SK-N-SH treated with all-trans-retinoic acid at 6 μM for 48 hours (cell line): ENCODE measurements around the gene ST6GAL1.

ENCODE experiments used
- ATAC-seq: fragments of 200-7000 bp; cut with Tn5 transposase; 3 replicates; pipeline ENCODE4 v1.9.1; 2020; ENCODE audit warnings: mild to moderate bottlenecking, moderate library complexity
- ARNTL ChIP-seq: fragments of 450-650 bp; formaldehyde crosslinking; IDR thresholded peaks from 2 replicates; pipeline ENCODE4 v1.5.0; 2020; ENCODE audit warnings: low read depth, mild to moderate bottlenecking, moderate library complexity, borderline replicate concordance
- BACH2 ChIP-seq: fragments of 250-450 bp; sonication (Bioruptor Pico); IDR thresholded peaks from 2 replicates; pipeline ENCODE4 v1.9.0; 2021; ENCODE audit warnings: mild to moderate bottlenecking, borderline replicate concordance
- CSDC2 ChIP-seq: fragments of 250-450 bp; sonication (Bioruptor Pico); IDR thresholded peaks from 2 replicates; pipeline ENCODE4 v1.5.0; 2020; ENCODE audit warnings: mild to moderate bottlenecking, moderate library complexity
- CSRNP3 ChIP-seq: fragments of 250-450 bp; sonication (Bioruptor Pico); IDR thresholded peaks from 2 replicates; pipeline ENCODE4 v1.5.1; 2021; ENCODE audit warnings: mild to moderate bottlenecking, moderate library complexity
- ESRRG ChIP-seq: fragments of 250-450 bp; sonication (Bioruptor Pico); IDR thresholded peaks from 2 replicates; pipeline ENCODE4 v1.6.1; 2021; ENCODE audit warnings: mild to moderate bottlenecking
- GLIS3 ChIP-seq: fragments of 250-450 bp; sonication (Bioruptor Pico); IDR thresholded peaks from 2 replicates; pipeline ENCODE4 v1.5.0; 2020; ENCODE audit warnings: mild to moderate bottlenecking, moderate library complexity
- ISL1 ChIP-seq: fragments of 250-450 bp; sonication (Bioruptor Pico); IDR thresholded peaks from 2 replicates; pipeline ENCODE4 v2.1.2; 2022; ENCODE audit warnings: mild to moderate bottlenecking, moderate library complexity
- POU6F1 ChIP-seq: fragments of 250-450 bp; sonication (Bioruptor Pico); IDR thresholded peaks from 2 replicates; pipeline ENCODE4 v1.8.0; 2021; ENCODE audit warnings: low read depth, mild to moderate bottlenecking, moderate library complexity, borderline replicate concordance
- PPARA ChIP-seq: fragments of 250-450 bp; sonication (Bioruptor Pico); IDR thresholded peaks from 2 replicates; pipeline ENCODE4 v1.5.0; 2020; ENCODE audit warnings: mild to moderate bottlenecking, borderline replicate concordance
- RARB ChIP-seq: fragments of 250-450 bp; sonication (Bioruptor Pico); IDR thresholded peaks from 2 replicates; pipeline ENCODE4 v1.8.0; 2021; ENCODE audit warnings: mild to moderate bottlenecking, moderate library complexity
- SNAI2 ChIP-seq: fragments of 250-450 bp; sonication (Bioruptor Pico); IDR thresholded peaks from 2 replicates; pipeline ENCODE4 v1.5.0; 2020; ENCODE audit warnings: mild to moderate bottlenecking, moderate library complexity
- TCF4 ChIP-seq: fragments of 250-450 bp; sonication (Bioruptor Pico); IDR thresholded peaks from 2 replicates; pipeline ENCODE4 v1.8.0; 2021; ENCODE audit warnings: mild to moderate bottlenecking, moderate library complexity, borderline replicate concordance
- TOX ChIP-seq: fragments of 250-450 bp; sonication (Bioruptor Pico); IDR thresholded peaks from 2 replicates; pipeline ENCODE4 v1.8.0; 2021; ENCODE audit warnings: mild to moderate bottlenecking, moderate library complexity, borderline replicate concordance
- ZC3H10 ChIP-seq: fragments of 250-450 bp; sonication (Bioruptor Pico); IDR thresholded peaks from 2 replicates; pipeline ENCODE4 v1.5.1; 2021; ENCODE audit warnings: mild to moderate bottlenecking, moderate library complexity
- ZFP3 ChIP-seq: fragments of 250-450 bp; sonication (Bioruptor Pico); IDR thresholded peaks from 2 replicates; pipeline ENCODE4 v1.5.0; 2020; ENCODE audit warnings: mild to moderate bottlenecking, moderate library complexity
- ZFP30 ChIP-seq: fragments of 450-650 bp; formaldehyde crosslinking; IDR thresholded peaks from 2 replicates; pipeline ENCODE4 v1.5.0; 2022; ENCODE audit warnings: mild to moderate bottlenecking, moderate library complexity
- ZNF565 ChIP-seq: fragments of 450-650 bp; formaldehyde crosslinking; conservative IDR thresholded peaks from 2 replicates; pipeline ENCODE4 v1.5.0; 2020; ENCODE audit warnings: low read depth, mild to moderate bottlenecking, moderate library complexity
- ZNF70 ChIP-seq: fragments of 450-650 bp; formaldehyde crosslinking; IDR thresholded peaks from 2 replicates; pipeline ENCODE4 v1.5.0; 2020; ENCODE audit warnings: mild to moderate bottlenecking, moderate library complexity
- ZNF8 ChIP-seq: fragments of 450-650 bp; formaldehyde crosslinking; IDR thresholded peaks from 2 replicates; pipeline ENCODE4 v1.5.0; 2020; ENCODE audit warnings: mild to moderate bottlenecking, moderate library complexity
- TF ChIP-seq, protein P1 (sequence below): fragments of 250-450 bp; sonication (Bioruptor Pico); IDR thresholded peaks from 2 replicates; pipeline ENCODE4 v1.8.0; 2020; ENCODE audit warnings: mild to moderate bottlenecking, moderate library complexity, borderline replicate concordance
- TF ChIP-seq, protein P2 (sequence below): fragments of 250-450 bp; sonication (Bioruptor Pico); IDR thresholded peaks from 2 replicates; pipeline ENCODE4 v1.5.1; 2020; ENCODE audit warnings: low read depth, mild to moderate bottlenecking, moderate library complexity

Gene ST6GAL1

GRCh38 chr3:187093320-187093719 lies 163.0 kb downstream of the ST6GAL1 start (continued):
- TF ChIP-seq CSRNP3 (CRISPR knock-in tag) (no peak), POU6F1 (CRISPR knock-in tag) (no peak), BACH2 (CRISPR knock-in tag) (no peak), ISL1 (CRISPR knock-in tag) (no peak)

DNA sequence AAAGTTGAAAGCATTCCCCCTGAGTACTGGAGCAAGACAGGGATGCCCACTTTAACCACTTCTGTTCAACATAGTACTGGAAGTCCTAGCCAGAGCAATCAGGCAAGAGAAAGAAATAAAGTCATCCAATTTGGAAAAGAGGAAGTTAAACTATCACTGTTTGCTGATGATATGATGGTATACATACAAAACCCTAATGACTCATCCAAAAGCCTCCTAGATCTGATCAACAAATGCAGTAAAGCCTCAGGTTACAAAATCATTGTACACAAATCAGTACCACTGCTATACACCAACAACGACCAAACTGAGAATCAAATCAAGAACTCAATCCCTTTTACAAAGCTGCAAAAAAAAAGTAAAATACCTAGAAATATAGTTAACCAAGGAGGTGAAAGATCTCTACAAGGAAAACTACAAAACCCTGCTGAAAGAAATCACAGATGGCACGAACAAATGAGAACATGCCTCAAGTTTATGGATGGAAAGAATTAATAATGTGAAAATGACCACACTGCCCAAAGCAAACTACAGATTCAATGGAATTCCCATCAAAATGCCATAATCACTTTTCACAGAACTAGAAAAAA lies 168.7 kb downstream of the ST6GAL1 start:
- ATAC-seq, result no peak
- TF ChIP-seq, protein P1, sequence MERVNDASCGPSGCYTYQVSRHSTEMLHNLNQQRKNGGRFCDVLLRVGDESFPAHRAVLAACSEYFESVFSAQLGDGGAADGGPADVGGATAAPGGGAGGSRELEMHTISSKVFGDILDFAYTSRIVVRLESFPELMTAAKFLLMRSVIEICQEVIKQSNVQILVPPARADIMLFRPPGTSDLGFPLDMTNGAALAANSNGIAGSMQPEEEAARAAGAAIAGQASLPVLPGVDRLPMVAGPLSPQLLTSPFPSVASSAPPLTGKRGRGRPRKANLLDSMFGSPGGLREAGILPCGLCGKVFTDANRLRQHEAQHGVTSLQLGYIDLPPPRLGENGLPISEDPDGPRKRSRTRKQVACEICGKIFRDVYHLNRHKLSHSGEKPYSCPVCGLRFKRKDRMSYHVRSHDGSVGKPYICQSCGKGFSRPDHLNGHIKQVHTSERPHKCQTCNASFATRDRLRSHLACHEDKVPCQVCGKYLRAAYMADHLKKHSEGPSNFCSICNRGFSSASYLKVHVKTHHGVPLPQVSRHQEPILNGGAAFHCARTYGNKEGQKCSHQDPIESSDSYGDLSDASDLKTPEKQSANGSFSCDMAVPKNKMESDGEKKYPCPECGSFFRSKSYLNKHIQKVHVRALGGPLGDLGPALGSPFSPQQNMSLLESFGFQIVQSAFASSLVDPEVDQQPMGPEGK (CRISPR knock-in tag), result no peak
- TF ChIP-seq, protein P2, sequence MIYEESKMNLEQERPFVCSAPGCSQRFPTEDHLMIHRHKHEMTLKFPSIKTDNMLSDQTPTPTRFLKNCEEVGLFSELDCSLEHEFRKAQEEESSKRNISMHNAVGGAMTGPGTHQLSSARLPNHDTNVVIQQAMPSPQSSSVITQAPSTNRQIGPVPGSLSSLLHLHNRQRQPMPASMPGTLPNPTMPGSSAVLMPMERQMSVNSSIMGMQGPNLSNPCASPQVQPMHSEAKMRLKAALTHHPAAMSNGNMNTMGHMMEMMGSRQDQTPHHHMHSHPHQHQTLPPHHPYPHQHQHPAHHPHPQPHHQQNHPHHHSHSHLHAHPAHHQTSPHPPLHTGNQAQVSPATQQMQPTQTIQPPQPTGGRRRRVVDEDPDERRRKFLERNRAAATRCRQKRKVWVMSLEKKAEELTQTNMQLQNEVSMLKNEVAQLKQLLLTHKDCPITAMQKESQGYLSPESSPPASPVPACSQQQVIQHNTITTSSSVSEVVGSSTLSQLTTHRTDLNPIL (CRISPR knock-in tag), result no peak
- TF ChIP-seq GLIS3 (no peak), ZNF565 (CRISPR knock-in tag) (no peak), POU6F1 (CRISPR knock-in tag) (no peak), TOX (no peak), ZFP3 (CRISPR knock-in tag) (no peak), ZNF8 (CRISPR knock-in tag) (no peak), RARB (CRISPR knock-in tag) (no peak), TCF4 (CRISPR knock-in tag) (no peak), ESRRG (CRISPR knock-in tag) (no peak), BACH2 (CRISPR knock-in tag) (no peak), ZC3H10 (CRISPR knock-in tag) (no peak), ZNF70 (CRISPR knock-in tag) (no peak), CSDC2 (CRISPR knock-in tag) (no peak), PPARA (CRISPR knock-in tag) (no peak)

- TF ChIP-seq SNAI2 (CRISPR knock-in tag), result no peak
- no peak for TF ChIP-seq RARB (CRISPR knock-in tag)
- no peak for TF ChIP-seq ZFP30 (CRISPR knock-in tag)
- TF ChIP-seq CSDC2 (CRISPR knock-in tag), result no peak
- TF ChIP-seq TCF4 (CRISPR knock-in tag), result peak; percentile 67; the same call in 1 of the 2 replicates
- TF ChIP-seq ESRRG (CRISPR knock-in tag), result no peak
- TF ChIP-seq BACH2 (CRISPR knock-in tag), result no peak
- TF ChIP-seq CSRNP3 (CRISPR knock-in tag), result no peak
- TF ChIP-seq ZC3H10 (CRISPR knock-in tag), result no peak
- TF ChIP-seq ZNF70 (CRISPR knock-in tag), result peak; percentile 72
- TF ChIP-seq ARNTL (CRISPR knock-in tag), result no peak
- TF ChIP-seq PPARA (CRISPR knock-in tag), result no peak
Measured at GRCh38 chr3:187101184-187102072, 171.1 kb downstream of the ST6GAL1 start.

More at GRCh38 chr3:187101184-187102072, 171.1 kb downstream of the ST6GAL1 start:
- ATAC-seq, result peak; percentile 94
